GM12874 (cell line): ENCODE results near the gene CXCL16.

ENCODE experiments used
- TF ChIP-seq, protein P1 (sequence below): IDR thresholded peaks from 2 replicates; pipeline ENCODE4 v1.5.1; 2011; ENCODE audit warnings: low read depth, mild to moderate bottlenecking, control low read depth, low read length, moderate library complexity; ENCODE audit not compliant: insufficient read depth

CXCL16 gene

DNA sequence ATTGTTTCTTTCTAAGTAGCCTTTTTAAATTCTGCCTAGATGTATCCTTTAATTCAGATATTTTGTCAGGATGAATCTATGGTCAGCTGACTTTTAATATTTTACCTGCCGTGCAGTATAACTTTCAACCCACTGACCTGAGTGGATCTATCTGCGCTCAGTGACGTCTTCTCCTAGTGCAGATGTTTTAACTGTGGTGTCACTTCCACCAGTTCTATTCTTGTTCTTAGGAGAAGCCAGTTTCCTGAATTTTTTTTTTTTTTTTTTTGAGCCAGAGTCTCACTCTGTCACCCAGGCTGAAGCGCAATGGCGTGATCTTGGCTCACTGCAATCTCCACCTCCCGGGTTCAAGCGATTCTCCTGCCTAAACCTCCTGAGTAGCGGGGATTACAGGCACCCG is 27.0 kb upstream of the CXCL16 start:
- TF ChIP-seq, protein P1, sequence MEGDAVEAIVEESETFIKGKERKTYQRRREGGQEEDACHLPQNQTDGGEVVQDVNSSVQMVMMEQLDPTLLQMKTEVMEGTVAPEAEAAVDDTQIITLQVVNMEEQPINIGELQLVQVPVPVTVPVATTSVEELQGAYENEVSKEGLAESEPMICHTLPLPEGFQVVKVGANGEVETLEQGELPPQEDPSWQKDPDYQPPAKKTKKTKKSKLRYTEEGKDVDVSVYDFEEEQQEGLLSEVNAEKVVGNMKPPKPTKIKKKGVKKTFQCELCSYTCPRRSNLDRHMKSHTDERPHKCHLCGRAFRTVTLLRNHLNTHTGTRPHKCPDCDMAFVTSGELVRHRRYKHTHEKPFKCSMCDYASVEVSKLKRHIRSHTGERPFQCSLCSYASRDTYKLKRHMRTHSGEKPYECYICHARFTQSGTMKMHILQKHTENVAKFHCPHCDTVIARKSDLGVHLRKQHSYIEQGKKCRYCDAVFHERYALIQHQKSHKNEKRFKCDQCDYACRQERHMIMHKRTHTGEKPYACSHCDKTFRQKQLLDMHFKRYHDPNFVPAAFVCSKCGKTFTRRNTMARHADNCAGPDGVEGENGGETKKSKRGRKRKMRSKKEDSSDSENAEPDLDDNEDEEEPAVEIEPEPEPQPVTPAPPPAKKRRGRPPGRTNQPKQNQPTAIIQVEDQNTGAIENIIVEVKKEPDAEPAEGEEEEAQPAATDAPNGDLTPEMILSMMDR = no peak

DNA sequence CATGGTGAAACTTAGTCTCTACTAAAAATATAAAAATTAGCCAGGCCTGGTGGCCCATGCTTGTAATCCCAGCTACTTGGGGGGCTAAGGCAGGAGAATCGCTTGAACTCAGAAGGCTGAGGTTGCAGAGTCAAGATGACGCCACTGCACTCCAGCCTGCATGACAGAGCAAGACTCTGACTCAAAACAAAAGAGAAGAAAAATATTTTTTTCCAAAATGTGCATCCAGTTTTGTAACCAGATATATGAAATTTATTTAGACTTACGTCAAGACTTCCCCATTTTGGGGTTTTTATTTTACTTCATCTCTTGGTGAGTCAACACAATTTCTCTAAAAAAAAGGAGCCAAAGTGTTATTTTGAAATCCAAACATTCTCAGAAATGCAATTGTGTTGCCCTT is 26.5 kb upstream of the CXCL16 start:
- TF ChIP-seq, protein P1 = no peak

DNA sequence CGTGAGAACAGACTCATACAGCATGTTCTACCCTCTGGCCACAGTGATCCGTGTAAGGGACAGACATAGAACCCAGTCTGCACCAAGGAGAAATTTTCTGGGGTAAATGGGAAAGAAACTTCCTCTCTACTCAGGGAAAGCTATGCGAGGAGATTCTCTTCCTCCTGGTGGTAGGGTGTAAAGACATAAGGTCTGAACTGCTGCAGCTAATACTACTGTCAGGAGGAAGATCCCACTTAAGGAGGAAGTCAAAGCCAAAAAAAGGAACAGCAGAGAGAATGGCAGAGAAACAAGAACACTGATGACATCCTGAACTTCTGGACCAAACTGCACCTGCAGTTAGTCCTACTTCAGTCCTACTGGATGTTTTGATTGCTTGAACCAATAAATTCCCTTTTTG is 24.9 kb upstream of the CXCL16 start:
- TF ChIP-seq, protein P1 = no peak

DNA sequence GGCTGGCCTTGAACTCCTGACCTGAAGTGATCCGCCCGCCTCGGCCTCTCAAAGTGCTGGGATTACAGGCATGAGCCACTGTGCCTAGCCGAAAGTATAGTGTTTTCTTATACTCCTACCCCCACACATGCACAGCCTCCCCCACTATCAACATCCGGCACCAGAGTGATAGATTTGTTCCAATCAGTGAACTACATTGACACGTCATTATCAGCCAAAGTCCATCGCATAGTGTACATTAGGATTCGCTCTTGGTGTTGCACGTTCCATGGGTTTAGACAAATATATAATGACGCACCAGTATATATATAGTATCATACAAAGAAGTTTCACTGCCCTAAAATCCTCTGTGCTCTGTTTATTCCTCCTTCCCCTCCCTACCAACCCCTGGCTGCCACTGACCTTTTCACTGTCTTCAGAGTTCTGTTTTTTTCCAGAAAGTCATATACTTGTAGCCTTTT is 20.1 kb upstream of the CXCL16 start:
- TF ChIP-seq, protein P1 = no peak

DNA sequence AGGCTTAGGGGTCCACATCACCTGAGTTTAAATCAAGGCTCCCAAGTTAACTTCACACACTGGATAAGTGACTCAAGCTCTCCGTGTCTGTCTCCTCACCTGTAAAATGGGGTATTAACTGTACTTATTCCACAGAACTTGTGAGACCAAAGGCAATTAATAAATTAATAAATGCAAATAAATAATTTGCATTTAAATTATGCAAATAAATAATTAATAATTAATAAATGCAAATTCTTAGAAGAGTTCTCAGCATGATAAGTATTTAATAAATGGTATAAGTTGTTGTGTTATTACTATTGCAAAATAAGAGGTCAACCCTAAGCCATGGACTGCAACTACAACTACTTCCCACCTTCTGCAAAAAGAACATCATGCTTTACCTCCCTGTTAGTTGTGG is 13.7 kb upstream of the CXCL16 start:
- TF ChIP-seq, protein P1 = no peak

DNA sequence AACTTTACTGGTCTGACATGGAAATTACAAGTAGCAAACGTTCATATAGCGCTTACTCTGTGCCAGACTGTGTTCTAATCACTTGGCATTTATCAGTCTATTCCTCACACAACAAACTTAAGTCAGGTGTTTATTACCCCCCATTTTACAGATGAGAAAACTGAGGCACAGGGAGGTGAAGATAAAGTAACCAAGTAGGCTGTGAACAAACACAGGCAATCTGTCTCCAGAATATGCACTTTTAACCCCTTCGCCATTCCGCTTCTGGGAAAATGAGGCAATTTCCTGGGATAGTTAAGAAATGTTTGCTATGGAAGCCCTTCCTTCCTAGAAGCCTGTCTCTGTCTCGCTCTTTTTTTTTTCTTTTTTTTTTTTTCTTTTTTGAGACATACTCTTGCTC is 12.2 kb upstream of the CXCL16 start:
- TF ChIP-seq, protein P1 = no peak

DNA sequence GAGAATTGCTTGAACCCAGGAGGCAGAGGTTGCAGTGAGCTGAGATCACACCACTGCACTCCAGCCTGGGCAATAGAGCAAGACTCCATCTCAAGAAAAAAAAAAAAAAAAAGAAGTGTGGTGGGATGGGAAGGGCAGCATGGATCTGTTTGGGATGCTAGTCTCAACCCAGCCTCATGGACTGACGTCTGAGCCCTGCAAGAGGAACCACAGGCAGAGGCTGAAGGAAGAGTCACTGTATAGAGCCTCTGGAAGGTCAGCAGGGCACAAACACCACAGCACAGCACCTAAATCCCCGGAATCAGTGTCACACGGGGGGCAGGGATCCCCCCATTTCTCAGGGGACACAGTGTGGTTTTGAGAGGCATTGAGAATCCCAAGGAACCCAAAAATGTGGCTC is 10.9 kb upstream of the CXCL16 start:
- TF ChIP-seq, protein P1 = no peak

DNA sequence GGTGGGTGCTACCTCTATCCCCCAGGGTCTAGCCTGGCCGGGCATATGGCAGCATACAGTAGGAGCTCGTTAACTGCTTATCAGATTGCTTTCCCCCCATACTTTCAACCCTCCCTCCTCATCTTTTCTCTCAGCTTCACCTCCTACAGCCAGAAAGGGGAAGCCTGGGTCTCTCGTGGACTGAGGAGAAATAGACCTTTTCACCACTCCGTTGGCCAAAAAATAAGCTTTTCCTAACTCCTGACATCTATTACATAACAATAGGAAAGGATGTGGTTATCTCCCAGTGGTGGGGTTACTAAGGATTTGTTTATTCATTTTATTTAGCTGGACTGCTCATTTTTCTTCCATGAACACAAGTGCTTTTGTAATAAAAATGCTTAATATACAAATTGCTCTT is 9.0 kb upstream of the CXCL16 start:
- TF ChIP-seq, protein P1 = no peak
